Stimulated activated naive CD4-positive, alpha-beta T cell (primary cell): ENCODE measurements around the gene CTNNA2.

ENCODE experiments used
- DNase-seq, 6 experiments: peaks; one replicate each; lab custom pipeline; 2025; lab: John Stamatoyannopoulos, UW

CTNNA2 gene

GRCh38 chr2:79512442-79513401 lies at the start of gene CTNNA2:
CTNNA2 (plus strand) TSS chr2:79513051.
- DNase-seq = no peak

DNA sequence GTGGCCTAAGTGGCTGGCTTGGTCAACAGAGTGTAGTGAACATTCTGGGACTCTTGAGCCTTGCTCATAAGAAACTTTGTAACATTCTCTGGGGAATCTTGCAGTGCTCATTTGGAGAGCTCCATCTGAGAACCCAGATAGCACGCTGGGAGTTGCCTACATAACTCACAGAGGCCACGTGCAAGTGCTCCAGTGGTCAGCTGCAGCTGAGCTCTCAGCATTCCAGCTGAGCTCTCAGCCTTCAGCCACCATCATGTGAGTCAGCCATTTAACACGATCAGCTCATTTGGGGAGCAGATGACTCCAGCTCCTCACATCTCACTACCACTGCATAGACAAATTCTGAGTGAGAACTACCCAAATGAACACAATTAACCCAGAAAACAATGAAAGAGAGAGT lies 25.5 kb upstream of the CTNNA2 start:
- no peak for DNase-seq

DNA sequence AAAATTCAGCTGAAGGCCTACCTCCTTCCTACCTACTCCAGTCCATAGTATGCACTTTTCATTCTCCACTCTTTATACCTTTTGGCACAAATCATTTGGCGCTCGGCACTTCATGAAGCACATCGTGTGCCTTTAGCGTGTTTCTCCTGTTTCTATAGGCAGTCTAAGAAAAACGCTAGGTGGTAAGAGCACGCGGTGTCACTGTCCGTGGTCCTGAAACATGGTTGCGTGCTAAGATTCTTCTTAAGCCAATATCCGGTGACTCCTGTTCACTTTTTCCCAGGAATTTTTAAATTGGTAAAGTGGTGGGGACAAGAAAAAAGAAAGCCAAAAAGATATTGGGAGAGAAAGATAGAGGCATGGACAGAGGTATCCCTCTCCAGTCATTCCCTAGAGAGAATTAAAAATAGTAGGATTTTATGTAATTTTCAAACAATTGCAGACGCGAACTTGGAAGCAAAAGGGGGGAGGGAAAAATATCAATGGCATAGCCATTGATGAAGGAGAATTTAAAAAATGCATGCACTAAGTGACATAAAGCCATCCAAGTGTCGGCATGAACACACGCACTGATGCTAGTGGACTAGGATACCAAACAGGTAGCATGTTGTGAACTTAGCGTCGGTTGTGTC lies 1.4 kb upstream of the CTNNA2 start:
- no peak for DNase-seq

DNA sequence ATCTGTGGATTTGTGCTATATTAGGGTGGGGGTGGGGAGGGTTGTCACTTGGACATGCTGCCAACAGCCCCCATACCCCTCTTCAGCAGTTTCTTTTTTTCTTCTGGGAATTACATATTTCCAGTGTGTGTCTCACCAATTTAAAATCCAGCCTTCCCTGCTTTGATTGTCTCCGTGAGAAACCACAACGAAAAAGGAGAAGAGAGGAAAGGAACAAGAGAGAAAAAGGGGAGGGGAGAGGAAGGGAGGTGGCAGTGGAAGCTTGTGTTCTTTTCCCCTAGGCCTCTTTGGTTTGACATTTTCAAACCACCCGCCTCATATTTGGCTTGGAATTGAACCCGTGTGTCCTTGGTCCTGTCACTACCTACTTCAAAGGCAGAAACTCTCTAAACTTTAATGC lies 860 bp downstream of the CTNNA2 start:
- DNase-seq = no peak

- DNase-seq = no peak
These were observed 16.8 kb downstream of the CTNNA2 start for GRCh38 chr2:79529636-79530035.

- no peak for DNase-seq
These were observed 17.6 kb downstream of the CTNNA2 start for GRCh38 chr2:79530443-79530842.

DNA sequence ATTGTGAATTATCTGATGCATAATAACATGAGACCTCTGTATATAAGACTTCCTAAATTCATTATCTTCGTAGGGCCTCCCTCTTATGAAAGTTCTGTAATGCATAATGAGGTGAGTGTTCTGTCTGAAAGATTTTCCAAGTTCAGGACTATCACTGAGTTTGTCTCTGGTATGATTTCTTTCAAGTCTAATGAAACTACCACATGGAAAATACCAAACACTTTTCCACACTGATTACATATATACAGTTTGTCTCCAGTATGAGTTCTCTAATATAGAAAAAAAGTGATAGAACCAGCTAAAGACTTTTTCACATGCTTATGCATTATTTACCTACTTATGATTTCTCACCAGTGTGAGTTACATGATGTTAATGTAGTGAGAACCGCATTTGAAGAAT lies 34.7 kb downstream of the CTNNA2 start:
- DNase-seq = no peak

- DNase-seq = no peak
These were observed 39.8 kb downstream of the CTNNA2 start for GRCh38 chr2:79552653-79553052.

- no peak for DNase-seq
These were observed 42.0 kb downstream of the CTNNA2 start for GRCh38 chr2:79554899-79555298.

GRCh38 chr2:79564065-79564464 lies 51.2 kb downstream of the CTNNA2 start:
- DNase-seq = no peak

- no peak for DNase-seq
These were observed 56.2 kb downstream of the CTNNA2 start for GRCh38 chr2:79569048-79569447.

DNA sequence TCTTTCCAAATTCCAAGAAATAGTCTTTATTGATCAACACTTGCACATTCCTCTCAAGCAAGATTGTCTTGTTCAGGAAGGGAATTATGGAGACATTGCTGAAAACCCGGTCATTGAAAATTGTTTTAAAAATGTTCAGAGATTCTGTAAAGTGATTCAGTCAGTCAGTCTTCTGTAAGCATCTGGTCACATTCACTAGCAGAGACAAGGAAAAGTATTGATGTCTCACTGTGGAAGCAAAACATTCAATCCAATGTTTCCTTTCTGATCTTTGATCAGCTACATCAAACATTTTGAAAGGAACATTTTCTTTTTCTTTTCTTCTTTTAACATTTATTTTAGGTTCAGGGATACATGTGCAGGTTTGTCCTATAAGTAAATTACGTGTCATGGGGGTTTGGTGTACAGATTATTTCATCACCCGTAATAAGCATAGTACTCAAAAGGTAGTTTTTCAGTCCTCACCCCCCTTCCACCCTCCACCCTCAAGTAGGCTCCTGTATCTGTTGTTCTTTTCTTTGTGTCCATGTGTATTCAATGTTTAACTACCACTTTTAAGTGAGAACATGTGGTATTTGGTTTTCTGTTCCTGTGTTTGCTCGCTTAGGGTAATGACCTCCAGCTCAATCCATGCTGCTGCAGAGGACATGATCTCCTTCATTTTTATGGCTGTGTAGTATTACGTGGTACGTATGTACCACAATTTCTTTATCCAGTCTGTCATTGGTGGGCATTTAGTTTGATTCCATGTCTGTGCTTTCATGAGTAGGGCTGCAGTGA lies 61.2 kb downstream of the CTNNA2 start:
- no peak for DNase-seq

GRCh38 chr2:79576451-79576850 lies 63.6 kb downstream of the CTNNA2 start:
- DNase-seq = no peak

GRCh38 chr2:79578952-79579351 lies 66.1 kb downstream of the CTNNA2 start:
- DNase-seq = no peak

- no peak for DNase-seq
These were observed 67.3 kb downstream of the CTNNA2 start for GRCh38 chr2:79580175-79580574.

DNA sequence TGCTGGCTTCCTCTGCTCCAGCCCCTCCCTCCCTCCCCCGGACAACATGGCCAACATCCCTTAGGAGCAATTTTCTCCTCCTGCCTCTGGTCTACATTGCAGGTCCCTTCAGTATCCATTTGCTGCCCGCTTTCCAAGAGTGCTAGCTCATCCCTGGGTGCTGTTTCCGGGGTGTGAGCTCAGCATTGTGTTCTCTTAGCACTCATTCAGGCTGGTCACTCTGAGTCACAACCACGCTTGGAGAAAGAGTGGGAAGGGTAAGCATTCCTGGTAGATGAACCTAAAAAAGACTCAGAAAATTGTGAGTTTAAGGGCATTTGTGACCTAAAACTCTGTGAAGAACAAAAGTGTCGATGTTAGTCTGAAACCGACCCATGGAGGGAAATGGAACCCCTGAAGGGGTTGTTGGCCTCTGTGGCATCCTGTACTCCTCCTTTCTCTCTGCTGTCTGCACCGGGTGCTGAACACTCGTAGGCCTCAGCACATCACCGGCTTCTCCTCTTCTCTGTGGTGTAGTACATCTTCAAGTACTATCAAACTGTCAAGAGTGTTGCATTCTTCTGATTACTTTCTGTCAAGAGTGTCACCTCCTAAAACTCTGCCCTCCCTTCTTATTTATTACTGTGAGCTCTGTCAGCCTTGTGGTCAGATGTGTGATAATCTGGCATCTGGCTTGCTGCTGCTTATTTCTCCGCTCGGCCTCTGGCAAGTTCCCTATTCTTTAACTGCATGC lies 73.0 kb downstream of the CTNNA2 start:
- no peak for DNase-seq

GRCh38 chr2:79591281-79591680 lies 78.4 kb downstream of the CTNNA2 start:
- DNase-seq = no peak

DNA sequence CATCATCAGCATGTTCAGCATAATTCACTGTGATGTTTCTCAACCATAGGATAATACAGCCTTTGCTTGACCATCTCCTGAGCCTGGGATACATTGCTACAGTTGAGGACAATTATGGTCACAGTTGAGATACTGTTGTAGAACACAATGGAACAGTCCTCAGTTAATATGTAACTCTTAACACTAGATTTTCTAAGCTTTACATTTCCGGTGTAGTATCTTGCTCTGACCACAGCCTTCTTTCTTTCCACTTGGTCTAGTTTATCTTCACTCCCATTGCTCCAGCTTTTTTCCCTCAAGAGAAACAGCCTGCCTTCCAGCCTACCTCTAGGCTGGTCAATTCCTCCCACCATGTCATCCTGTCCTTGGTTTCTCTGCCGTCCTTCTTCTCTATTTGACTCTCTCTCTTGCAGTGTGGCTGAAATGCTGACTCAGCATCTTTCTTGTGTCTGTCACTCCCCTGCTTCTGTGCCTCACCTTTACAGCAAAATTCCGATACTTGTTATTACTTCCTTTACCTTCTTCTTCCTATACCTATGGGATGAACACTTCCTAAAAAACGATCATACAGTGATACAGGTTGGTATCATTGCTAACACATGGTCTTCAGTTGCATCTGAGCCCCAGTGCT lies 80.5 kb downstream of the CTNNA2 start:
- no peak for DNase-seq

DNA sequence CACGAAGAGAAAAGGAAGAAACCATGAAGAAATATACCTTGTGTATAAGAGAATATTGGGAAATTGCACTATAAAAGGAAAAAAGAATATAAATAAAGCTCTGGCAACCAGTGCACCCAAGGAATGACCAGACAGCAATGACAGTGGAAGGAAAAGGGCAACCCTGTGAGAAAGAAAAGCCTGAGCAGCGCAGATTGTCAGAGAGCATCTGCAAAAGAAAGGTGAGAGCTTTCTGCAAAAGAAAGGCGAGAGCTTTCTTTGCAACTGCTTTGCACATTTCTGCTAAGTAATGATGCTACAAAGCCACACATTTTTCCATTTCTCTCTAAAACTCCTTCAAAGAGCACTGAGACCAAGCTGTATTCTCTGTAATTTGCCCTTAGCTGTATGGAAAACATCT lies 83.6 kb downstream of the CTNNA2 start:
- DNase-seq = no peak

DNA sequence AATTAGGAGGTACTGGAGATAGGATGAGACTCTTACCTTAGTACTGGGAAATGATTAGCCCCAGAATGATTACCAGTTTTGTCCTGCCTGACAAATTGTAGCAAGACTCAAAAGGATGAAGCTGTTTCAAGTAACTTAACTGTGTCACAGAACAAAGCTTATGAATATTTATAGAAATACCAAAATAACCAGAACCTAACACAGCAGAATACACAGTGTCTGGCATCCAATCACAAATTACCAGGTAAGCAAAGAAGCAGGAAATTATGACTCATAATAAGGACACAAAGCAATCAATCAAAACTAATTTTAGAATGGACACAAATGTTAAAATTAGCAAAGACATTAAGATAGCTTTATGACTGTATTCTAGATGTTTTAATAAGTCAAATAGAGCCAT lies 91.9 kb downstream of the CTNNA2 start:
- DNase-seq = no peak

GRCh38 chr2:79611448-79612016 lies 98.7 kb downstream of the CTNNA2 start:
- no peak for DNase-seq
